Stimulated activated naive CD8-positive, alpha-beta T cell treated with anti-CD3 and anti-CD28 coated beads, Interleukin-15, Interleukin-2, amounts not matched to agents 100 ng/mL and 50 ng/mL, for 24 hours (primary cell): ENCODE data around the gene CELF6.

Source experiments
- H3K27ac Mint-ChIP-seq: one replicate; pipeline ENCODE4 v1.8.0; 2021; ENCODE audit warnings: mild to moderate bottlenecking, mixed read lengths
- H3K27me3 Mint-ChIP-seq: one replicate; pipeline ENCODE4 v1.8.0; 2021; ENCODE audit warnings: mixed read lengths
- H3K36me3 Mint-ChIP-seq: one replicate; pipeline ENCODE4 v1.8.0; 2021; ENCODE audit warnings: low read depth, mixed read lengths
- H3K4me1 Mint-ChIP-seq: one replicate; pipeline ENCODE4 v1.8.0; 2021; ENCODE audit warnings: low read depth, mixed read lengths
- H3K4me3 Mint-ChIP-seq: one replicate; pipeline ENCODE4 v1.8.0; 2021; ENCODE audit warnings: mild to moderate bottlenecking, mixed read lengths
- H3K9me3 Mint-ChIP-seq: one replicate; pipeline ENCODE4 v1.8.0; 2021; ENCODE audit warnings: mixed read lengths

Gene CELF6

DNA sequence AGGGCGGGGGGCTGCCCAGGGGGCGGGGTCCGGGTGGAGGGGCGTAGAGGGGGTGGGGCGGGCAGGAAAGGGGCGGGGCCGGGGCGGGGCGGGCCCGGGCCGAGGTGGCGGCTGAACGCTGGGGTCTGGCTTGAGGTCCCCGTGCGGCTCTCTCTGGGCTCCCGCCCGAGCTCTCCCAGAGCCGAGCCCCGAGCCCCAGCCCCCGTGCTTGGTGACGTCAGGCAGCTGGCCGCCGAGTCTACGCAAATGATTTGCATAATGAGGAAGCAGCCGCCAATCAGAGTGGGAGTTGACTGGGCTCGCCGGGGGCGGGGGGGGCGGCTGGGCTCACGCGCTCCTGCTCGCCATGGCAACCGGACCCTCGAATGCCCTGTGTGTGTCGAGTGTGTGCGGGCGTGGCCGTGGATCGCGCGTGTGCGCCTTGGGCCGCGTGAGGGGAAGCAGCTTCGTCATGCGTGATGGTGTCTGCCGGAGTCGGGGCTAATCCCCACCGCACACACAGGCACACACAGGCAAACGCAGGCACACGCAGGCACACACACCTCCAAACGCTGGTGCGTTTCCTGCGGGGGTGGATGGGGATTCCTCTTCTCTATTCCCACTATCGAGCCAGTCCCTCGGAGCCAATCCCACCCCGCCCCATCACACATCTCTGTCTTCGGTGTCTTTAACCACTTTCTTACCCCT lies at the start of gene CELF6:
Gene CELF6 (minus strand): TSS at position 173 of the 687 bp plus-strand sequence. CDS start 283 bp downstream, outside the sequence.
- peaks cover 6% of the 10 kb centered on the region for H3K9me3 Mint-ChIP-seq
- H3K36me3 Mint-ChIP-seq: peaks cover 21% of the 10 kb centered on the region
- peak within 1 kb of the TSS; percentile 84 for H3K4me3 Mint-ChIP-seq
- peaks cover 24% of the 10 kb centered on the region for H3K4me1 Mint-ChIP-seq
- H3K27ac Mint-ChIP-seq: peak within 1 kb of the TSS; percentile 45
- H3K27me3 Mint-ChIP-seq: peaks cover 16% of the 10 kb centered on the region

DNA sequence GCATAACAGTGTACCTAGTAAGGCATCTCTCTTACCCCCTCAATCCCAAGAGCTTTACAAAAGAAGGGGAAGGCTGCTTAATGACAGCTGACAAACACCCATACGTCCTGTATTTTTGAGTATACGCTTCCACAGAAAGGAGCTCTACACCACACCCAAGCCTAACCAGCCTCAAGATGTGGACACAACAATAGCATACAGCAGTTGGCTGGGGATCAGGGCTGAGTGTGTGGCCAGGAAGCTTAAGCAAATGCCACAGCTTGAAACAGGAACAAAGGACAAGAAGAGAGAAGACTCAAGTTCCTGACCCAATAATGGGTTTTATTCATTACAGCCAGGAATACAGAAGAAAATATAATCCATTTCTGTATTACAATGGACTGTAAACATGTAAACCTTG lies 48.9 kb upstream of the CELF6 start:
- H3K4me1 Mint-ChIP-seq: peaks cover 64% of the 10 kb centered on the region
- H3K36me3 Mint-ChIP-seq: peaks cover 28% of the 10 kb centered on the region
- H3K4me3 Mint-ChIP-seq: no peak overlapping the region
- H3K9me3 Mint-ChIP-seq: no peaks in the 10 kb centered on the region
- no peak overlapping the region for H3K27ac Mint-ChIP-seq
- no peaks in the 10 kb centered on the region for H3K27me3 Mint-ChIP-seq

DNA sequence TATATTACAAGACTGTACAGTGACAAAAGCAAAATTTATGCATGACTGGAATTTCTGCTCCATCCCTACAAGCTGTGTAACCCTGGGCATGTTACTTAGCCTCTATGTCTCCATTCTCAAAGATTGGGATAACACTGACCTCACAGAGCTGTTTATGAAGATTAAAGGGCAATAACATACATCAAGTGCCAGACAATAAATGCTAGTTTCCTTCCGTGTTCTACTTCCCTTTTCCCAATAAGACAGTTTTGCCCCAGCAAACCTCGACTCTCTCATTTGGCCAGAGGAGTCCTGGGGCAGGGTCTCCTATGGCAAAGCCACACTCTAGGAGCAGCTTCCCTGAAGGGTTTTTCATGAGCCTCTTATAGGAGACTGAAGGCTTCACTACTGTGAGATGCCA lies 48.4 kb upstream of the CELF6 start:
- H3K27me3 Mint-ChIP-seq: no peaks in the 10 kb centered on the region
- H3K36me3 Mint-ChIP-seq: peaks cover 28% of the 10 kb centered on the region
- H3K9me3 Mint-ChIP-seq: no peaks in the 10 kb centered on the region
- peaks cover 59% of the 10 kb centered on the region for H3K4me1 Mint-ChIP-seq
- H3K27ac Mint-ChIP-seq: no peak overlapping the region
- H3K4me3 Mint-ChIP-seq: no peak overlapping the region

DNA sequence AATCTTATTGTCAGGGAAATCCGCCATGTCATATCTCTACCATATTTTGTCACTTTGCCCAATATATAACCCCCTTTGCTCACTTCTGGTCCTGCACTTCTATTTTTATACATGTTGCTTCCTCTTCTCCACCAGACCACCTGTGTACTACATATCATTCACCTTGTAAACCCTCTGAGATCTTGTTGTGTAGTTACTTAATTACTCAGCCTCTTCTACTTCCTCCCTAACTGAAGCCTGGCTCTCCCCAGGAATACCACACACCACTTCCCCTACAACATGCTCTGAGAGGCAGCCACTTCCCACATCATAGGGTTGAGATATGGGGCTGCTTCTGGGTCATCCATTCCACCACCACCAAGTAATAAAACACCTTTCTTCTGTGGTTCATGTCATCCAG lies 45.9 kb upstream of the CELF6 start:
- Mint-ChIP-seq H3K36me3 (peaks cover 23% of the 10 kb centered on the region), H3K4me1 (peaks cover 47% of the 10 kb centered on the region), H3K9me3 (no peaks in the 10 kb centered on the region), H3K27me3 (no peaks in the 10 kb centered on the region), H3K4me3 (no peak overlapping the region), H3K27ac (peak overlapping the region; percentile 19)

GRCh38 chr15:72361176-72361575 lies 41.2 kb upstream of the CELF6 start:
- H3K27ac Mint-ChIP-seq: no peak overlapping the region
- H3K36me3 Mint-ChIP-seq: no peaks in the 10 kb centered on the region
- no peak overlapping the region for H3K4me3 Mint-ChIP-seq
- no peaks in the 10 kb centered on the region for H3K9me3 Mint-ChIP-seq
- peaks cover 22% of the 10 kb centered on the region for H3K4me1 Mint-ChIP-seq
- H3K27me3 Mint-ChIP-seq: no peaks in the 10 kb centered on the region

DNA sequence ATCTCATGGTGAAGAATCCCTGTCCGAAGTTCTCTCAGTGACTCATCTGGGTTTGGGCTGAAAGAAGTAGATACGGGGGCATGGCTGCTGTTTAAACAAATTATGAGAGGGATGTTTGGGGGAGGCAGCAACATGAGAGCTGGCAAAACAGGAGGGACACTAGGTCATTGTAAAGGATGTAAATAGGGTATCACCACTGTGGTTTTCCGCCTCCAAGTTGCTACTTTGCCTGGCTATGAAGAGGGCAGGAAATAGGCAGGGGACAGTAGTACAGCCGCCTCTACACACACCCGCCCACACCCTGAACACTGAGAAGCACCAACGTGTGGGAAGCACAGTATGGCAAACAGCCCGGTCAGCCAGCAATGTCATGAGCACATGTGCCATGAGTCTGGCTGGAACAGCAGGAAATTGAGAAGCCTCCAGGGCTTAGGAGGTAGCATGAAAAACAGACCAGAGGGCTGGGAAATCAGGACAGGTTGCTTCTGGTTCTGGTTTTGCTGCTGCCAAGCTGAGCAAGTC lies 38.8 kb upstream of the CELF6 start:
- peaks cover 13% of the 10 kb centered on the region for H3K4me1 Mint-ChIP-seq
- no peaks in the 10 kb centered on the region for H3K9me3 Mint-ChIP-seq
- peaks cover 4% of the 10 kb centered on the region for H3K36me3 Mint-ChIP-seq
- H3K27me3 Mint-ChIP-seq: no peaks in the 10 kb centered on the region
- peak overlapping the region; percentile 42 for H3K27ac Mint-ChIP-seq
- no peak overlapping the region for H3K4me3 Mint-ChIP-seq

GRCh38 chr15:72358121-72358520 lies 38.2 kb upstream of the CELF6 start:
- Mint-ChIP-seq H3K27ac (no peak overlapping the region), H3K4me1 (peaks cover 13% of the 10 kb centered on the region), H3K27me3 (no peaks in the 10 kb centered on the region), H3K4me3 (no peak overlapping the region), H3K9me3 (no peaks in the 10 kb centered on the region), H3K36me3 (peaks cover 5% of the 10 kb centered on the region)

- no peaks in the 10 kb centered on the region for H3K27me3 Mint-ChIP-seq
- peaks cover 23% of the 10 kb centered on the region for H3K36me3 Mint-ChIP-seq
- no peak overlapping the region for H3K4me3 Mint-ChIP-seq
- no peak overlapping the region for H3K27ac Mint-ChIP-seq
- H3K9me3 Mint-ChIP-seq: no peaks in the 10 kb centered on the region
- peaks cover 13% of the 10 kb centered on the region for H3K4me1 Mint-ChIP-seq
Observed at GRCh38 chr15:72354496-72354895, 34.5 kb upstream of the CELF6 start.

- H3K27me3 Mint-ChIP-seq: no peaks in the 10 kb centered on the region
- no peak overlapping the region for H3K27ac Mint-ChIP-seq
- H3K4me1 Mint-ChIP-seq: peaks cover 3% of the 10 kb centered on the region
- peaks cover 35% of the 10 kb centered on the region for H3K36me3 Mint-ChIP-seq
- no peaks in the 10 kb centered on the region for H3K9me3 Mint-ChIP-seq
- no peak overlapping the region for H3K4me3 Mint-ChIP-seq
Observed at GRCh38 chr15:72353266-72353665, 33.3 kb upstream of the CELF6 start.

DNA sequence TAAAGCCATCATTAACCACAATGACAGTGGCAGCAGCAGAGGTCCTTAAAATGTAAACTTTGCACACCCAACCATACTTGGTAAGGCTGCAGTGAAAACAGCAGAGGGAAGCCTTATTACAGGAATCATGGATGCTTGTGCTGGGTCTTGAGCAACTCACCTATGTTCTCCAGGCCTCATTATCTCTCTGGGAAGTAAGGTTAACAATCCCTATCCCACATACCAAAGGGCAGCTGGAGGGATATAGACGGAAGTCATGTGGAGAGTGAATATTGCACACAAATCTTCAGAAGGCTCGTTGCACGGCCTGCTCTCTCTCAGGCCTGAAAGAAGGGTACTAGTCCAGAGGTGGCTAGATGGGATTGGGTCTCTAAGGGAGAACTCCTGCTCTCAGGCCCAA lies 25.8 kb upstream of the CELF6 start:
- Mint-ChIP-seq H3K27me3 (no peaks in the 10 kb centered on the region), H3K27ac (no peak overlapping the region)

GRCh38 chr15:72345280-72345679 lies 25.3 kb upstream of the CELF6 start:
- Mint-ChIP-seq H3K4me3 (no peak overlapping the region), H3K36me3 (peaks cover 27% of the 10 kb centered on the region), H3K9me3 (no peaks in the 10 kb centered on the region), H3K27ac (no peak overlapping the region), H3K27me3 (no peaks in the 10 kb centered on the region), H3K4me1 (no peaks in the 10 kb centered on the region)

More for the DNA sequence above, 25.8 kb upstream of the CELF6 start:
- Mint-ChIP-seq H3K4me1 (no peaks in the 10 kb centered on the region), H3K9me3 (no peaks in the 10 kb centered on the region), H3K4me3 (no peak overlapping the region), H3K36me3 (peaks cover 27% of the 10 kb centered on the region)

GRCh38 chr15:72344602-72345001 lies 24.6 kb upstream of the CELF6 start:
- H3K36me3 Mint-ChIP-seq: peaks cover 26% of the 10 kb centered on the region
- no peaks in the 10 kb centered on the region for H3K27me3 Mint-ChIP-seq
- H3K4me3 Mint-ChIP-seq: no peak overlapping the region
- H3K27ac Mint-ChIP-seq: no peak overlapping the region
- no peaks in the 10 kb centered on the region for H3K9me3 Mint-ChIP-seq
- H3K4me1 Mint-ChIP-seq: no peaks in the 10 kb centered on the region

DNA sequence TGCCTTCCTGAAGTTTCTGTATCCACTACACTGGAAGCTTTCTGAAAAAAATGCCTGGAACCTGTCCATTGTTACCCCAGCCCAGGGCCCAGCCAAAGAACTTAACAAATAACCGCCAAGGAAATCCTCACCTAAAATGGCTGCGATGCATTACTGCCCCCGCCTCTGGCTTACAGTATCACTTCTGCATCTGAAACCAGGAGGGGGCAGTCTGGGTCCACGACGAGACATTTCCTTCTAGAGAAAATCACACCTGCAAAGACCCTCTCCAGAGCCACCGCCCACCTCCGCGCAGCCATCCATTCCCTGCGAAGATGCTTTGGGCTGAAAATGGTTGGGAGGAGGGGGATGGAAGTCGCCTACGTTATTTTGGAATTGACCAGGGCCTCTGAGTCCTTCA lies 22.4 kb upstream of the CELF6 start:
- no peak overlapping the region for H3K27ac Mint-ChIP-seq
- peaks cover 25% of the 10 kb centered on the region for H3K36me3 Mint-ChIP-seq
- no peaks in the 10 kb centered on the region for H3K9me3 Mint-ChIP-seq
- no peak overlapping the region for H3K4me3 Mint-ChIP-seq
- H3K4me1 Mint-ChIP-seq: no peaks in the 10 kb centered on the region
- no peaks in the 10 kb centered on the region for H3K27me3 Mint-ChIP-seq

DNA sequence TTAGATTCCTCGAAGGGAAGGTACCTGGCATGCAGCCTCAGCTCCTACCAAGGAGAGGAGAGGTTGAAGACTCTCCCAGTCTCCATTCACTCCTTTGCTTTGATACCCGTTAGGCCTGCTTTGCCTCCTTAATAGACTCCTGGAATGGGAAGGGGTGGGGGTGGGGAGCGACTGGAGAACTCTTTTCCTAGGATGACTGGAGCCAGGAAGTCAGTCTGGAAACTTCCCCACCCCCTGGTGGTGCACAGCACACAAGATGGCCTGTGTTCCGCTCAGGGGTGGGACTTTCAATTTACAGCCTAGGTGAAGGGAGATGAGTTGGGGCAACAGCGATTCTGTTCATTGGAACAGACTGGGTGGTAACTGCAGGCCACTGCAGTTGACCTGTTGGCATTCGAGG lies 21.4 kb upstream of the CELF6 start:
- H3K36me3 Mint-ChIP-seq: peaks cover 26% of the 10 kb centered on the region
- no peaks in the 10 kb centered on the region for H3K4me1 Mint-ChIP-seq
- no peak overlapping the region for H3K27ac Mint-ChIP-seq
- no peak overlapping the region for H3K4me3 Mint-ChIP-seq
- no peaks in the 10 kb centered on the region for H3K9me3 Mint-ChIP-seq
- H3K27me3 Mint-ChIP-seq: no peaks in the 10 kb centered on the region

- H3K27me3 Mint-ChIP-seq: no peaks in the 10 kb centered on the region
- H3K4me1 Mint-ChIP-seq: no peaks in the 10 kb centered on the region
- H3K36me3 Mint-ChIP-seq: peaks cover 21% of the 10 kb centered on the region
- no peak overlapping the region for H3K27ac Mint-ChIP-seq
- H3K4me3 Mint-ChIP-seq: no peak overlapping the region
- no peaks in the 10 kb centered on the region for H3K9me3 Mint-ChIP-seq
Observed at GRCh38 chr15:72340366-72340765, 20.4 kb upstream of the CELF6 start.

DNA sequence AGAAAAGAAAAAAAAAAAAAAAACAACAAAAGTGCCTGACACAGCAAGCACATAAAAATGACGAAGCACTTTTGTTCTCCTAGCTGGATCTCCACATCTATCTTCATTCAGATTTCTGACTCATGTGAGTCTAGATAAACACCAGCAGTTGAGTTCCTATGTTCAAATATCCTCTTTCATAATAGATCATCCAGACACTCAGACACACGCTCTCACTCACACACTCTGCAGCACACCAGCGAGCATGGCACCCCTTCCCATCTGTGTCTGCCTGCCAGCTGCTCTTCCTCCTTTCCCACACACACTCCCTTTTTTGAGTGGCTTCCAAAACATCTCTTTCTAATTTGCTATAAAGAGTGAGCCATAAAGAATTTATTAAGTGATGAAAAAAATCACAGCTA lies 19.8 kb upstream of the CELF6 start:
- Mint-ChIP-seq H3K27ac (no peak overlapping the region), H3K9me3 (no peaks in the 10 kb centered on the region), H3K4me1 (no peaks in the 10 kb centered on the region), H3K36me3 (peaks cover 24% of the 10 kb centered on the region), H3K27me3 (no peaks in the 10 kb centered on the region), H3K4me3 (no peak overlapping the region)
